Activated CD4-positive, alpha-beta T cell treated with anti-CD3 and anti-CD28 coated beads, Interleukin-2, amount 10 ng/mL, durations not matched to agents 7 days and 5 days (primary cell): ENCODE results near the gene KIAA1958. TPM values are rescaled to one million over a fixed set of nuclear protein-coding genes. Genes with fewer than 3 reads are reported as not detected.
"Not testable (repeated sequence)": the region's sequence is repeated elsewhere in the genome, so short reads cannot be mapped to it uniquely, and the experiment has no call there.

ENCODE experiments used
- CTCF ChIA-PET: fragments of 350-600 bp; sonication (Branson Sonifier 250); formaldehyde crosslinking; loops from one replicate; lab custom pipeline; 2021; ENCODE audit warnings: antibody characterized with exemption; lab: Charles Lee
- POLR2A ChIA-PET: fragments of 350-600 bp; sonication (Branson Sonifier 250); formaldehyde crosslinking; loops from one replicate; lab custom pipeline; 2021; ENCODE audit warnings: antibody characterized with exemption; lab: Charles Lee
- DNase-seq: peaks from one replicate; pipeline ENCODE4 v3.0.0-alpha.2; 2020
- H3K27ac Mint-ChIP-seq: one replicate; pipeline ENCODE4 v1.8.0; 2021; ENCODE audit warnings: mild to moderate bottlenecking, moderate library complexity, mixed read lengths
- H3K27me3 Mint-ChIP-seq: one replicate; pipeline ENCODE4 v1.8.0; 2021; ENCODE audit warnings: mixed read lengths
- H3K36me3 Mint-ChIP-seq: one replicate; pipeline ENCODE4 v1.8.0; 2021; ENCODE audit warnings: low read depth, mixed read lengths
- H3K4me1 Mint-ChIP-seq: one replicate; pipeline ENCODE4 v1.8.0; 2021; ENCODE audit warnings: mixed read lengths
- H3K4me3 Mint-ChIP-seq: one replicate; pipeline ENCODE4 v1.8.0; 2021; ENCODE audit warnings: mild to moderate bottlenecking, moderate library complexity, mixed read lengths
- H3K9me3 Mint-ChIP-seq: one replicate; pipeline ENCODE4 v1.8.0; 2021; ENCODE audit warnings: mixed read lengths
- total RNA-seq, 2 experiments: library from RNA; stranded (reverse); gene quantifications; one replicate each; pipeline ENCODE4 v1.2.3, GENCODE V29; 2021

KIAA1958 gene
- total RNA-seq, 2 experiments from 2014 or later: 6.5 to 6.8 TPM

DNA sequence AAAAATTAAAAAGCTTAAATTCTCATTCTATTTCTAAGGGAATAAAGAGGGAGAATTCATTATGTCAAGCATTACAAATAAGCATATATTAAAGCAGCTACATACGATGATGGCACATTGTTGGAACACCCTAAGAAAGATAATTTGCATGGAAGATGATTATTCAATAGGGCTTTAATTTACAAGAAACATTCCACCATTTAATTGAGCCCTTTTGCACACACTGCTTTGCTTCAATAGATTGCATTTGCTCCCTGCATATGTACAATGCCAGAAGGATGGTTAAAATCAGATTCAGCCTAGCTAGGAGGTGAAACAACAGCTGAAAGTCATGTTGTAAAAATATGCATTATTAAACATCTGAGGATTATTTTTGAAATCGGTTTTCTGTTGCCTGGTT, 21.8 kb downstream of the KIAA1958 start:
- Mint-ChIP-seq H3K36me3 (no peaks in the 10 kb centered on the region), H3K27me3 (no peaks in the 10 kb centered on the region), H3K9me3 (no peaks in the 10 kb centered on the region), H3K4me1 (peaks cover 1% of the 10 kb centered on the region), H3K27ac (no peak overlapping the region), H3K4me3 (no peak overlapping the region)
- CTCF ChIA-PET: interaction anchor here (0.6 to 1.1 kb wide), 3 partner anchors 10 to 374 kb away, joined by 3 to 5 read pairs (median 5); no protein-coding TSS in a partner anchor
- no peak for DNase-seq
- POLR2A ChIA-PET: no interaction called here

DNA sequence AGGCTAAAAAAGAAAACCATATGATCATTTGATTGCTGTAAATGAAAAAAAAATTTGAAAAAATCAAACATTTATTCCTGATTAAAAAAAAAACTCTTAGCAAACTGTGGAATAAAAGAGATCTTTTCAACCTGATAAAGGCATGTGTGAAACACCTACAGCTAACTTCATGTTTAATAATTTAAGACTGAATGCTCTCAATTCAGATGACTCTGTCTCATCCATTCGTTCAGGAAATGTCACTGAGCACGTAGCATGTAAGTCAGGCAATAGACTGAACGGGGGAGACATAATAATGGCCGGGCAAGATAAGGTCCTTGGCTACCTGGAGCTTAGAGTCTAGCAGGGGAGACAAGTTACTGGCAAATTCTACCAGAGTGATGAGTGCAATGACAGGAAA, 25.8 kb downstream of the KIAA1958 start:
- H3K27me3 Mint-ChIP-seq, H3K36me3 Mint-ChIP-seq, H3K27ac Mint-ChIP-seq, POLR2A ChIA-PET, H3K4me1 Mint-ChIP-seq, H3K4me3 Mint-ChIP-seq, H3K9me3 Mint-ChIP-seq, DNase-seq: not testable (repeated sequence)
- CTCF ChIA-PET: interaction anchor here (0.5 kb wide), 1 partner anchor 22 kb away, joined by 3 read pairs; no protein-coding TSS in a partner anchor

DNA sequence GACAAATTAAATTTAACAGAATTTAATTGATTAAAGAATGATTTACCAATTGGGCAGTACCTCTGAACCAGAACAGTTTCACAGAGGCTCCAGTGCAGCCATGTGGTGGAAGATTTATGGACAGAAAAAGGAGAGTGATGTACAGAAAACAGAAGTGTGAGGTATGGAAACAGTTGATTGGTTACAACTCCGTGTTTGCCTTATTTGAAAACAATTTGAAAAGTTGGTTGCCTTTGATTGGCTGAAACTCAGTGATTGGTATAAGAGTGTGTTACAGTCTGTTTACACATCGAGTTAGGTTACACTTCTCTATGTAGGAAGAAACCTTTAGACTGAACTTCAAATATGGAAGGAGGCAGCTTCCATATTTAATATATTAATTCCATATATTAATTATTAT, 30.1 kb downstream of the KIAA1958 start:
- H3K4me3 Mint-ChIP-seq: no peak overlapping the region
- no peaks in the 10 kb centered on the region for H3K4me1 Mint-ChIP-seq
- POLR2A ChIA-PET: no interaction called here
- DNase-seq: no peak
- H3K36me3 Mint-ChIP-seq: no peaks in the 10 kb centered on the region
- H3K27ac Mint-ChIP-seq: no peak overlapping the region
- no peaks in the 10 kb centered on the region for H3K9me3 Mint-ChIP-seq
- CTCF ChIA-PET: interaction anchor here (0.6 to 0.7 kb wide), 2 partner anchors 10 to 64 kb away, joined by 3 to 5 read pairs; no protein-coding TSS in a partner anchor
- H3K27me3 Mint-ChIP-seq: no peaks in the 10 kb centered on the region

DNA sequence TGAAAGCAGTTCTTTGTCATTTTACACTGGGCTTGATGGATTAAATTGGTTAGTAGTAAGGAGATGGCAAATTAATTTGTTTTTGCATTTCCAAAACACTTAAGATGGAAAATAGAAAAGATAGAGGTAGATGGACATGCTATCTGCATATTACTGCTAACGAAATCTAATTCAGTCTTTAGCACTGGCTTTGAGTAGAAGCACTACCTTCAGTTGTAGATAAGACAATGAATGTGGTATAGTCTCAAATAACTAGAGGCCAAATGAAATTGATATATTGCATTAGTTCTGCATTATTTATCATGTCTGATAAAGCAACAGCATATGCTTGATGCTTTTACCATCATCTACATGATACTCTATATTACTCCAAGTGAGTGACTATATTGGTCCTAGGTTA, 33.4 kb downstream of the KIAA1958 start:
- Mint-ChIP-seq H3K27me3 (no peaks in the 10 kb centered on the region), H3K36me3 (no peaks in the 10 kb centered on the region), H3K4me3 (no peak overlapping the region), H3K27ac (no peak overlapping the region), H3K4me1 (no peaks in the 10 kb centered on the region), H3K9me3 (no peaks in the 10 kb centered on the region)
- POLR2A ChIA-PET: no interaction called here
- no peak for DNase-seq
- CTCF ChIA-PET: no interaction called here

DNA sequence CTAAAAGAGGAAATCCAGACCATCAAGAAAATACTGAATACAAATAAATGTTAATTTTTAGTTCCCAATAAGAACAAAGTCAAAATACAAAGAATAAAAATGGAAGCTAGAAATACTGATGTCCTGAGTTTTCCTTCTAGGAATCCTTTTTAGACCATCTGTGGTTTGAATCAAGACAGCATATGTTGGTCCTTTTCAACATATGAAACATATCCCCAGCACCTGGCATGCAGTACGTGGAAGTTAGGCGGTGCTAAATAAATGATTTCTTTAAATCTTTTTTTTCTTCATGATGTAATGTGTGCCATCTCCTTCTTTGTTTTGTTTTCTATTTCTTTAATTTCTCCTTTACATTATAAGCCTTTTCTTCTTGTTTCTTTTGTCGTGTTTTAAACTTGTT, 34.0 kb downstream of the KIAA1958 start:
- ChIA-PET CTCF (no interaction called here), POLR2A (no interaction called here)
- Mint-ChIP-seq H3K27me3 (no peaks in the 10 kb centered on the region), H3K27ac (no peak overlapping the region), H3K4me1 (no peaks in the 10 kb centered on the region), H3K4me3 (no peak overlapping the region), H3K36me3 (no peaks in the 10 kb centered on the region), H3K9me3 (no peaks in the 10 kb centered on the region)
- no peak for DNase-seq

DNA sequence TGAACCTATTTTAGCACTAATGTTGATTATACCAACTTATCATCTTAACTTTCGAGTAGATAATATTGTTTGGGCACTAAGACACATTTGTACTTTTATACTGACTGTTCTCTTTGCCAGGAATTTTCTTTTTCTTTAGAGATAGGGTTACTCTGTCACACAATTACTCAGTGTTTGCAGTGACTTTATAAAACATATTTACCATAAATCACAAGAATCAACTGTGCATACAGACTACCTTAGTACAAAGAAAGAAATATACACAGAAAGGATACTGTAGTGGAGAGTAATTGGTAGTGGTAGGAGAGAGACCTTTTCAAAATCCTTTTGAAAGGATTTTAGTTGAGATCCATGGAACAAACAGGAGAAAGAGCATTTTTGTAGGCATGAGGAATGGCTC, 40.3 kb downstream of the KIAA1958 start:
- ChIA-PET CTCF (no interaction called here), POLR2A (no interaction called here)
- no peak overlapping the region for H3K27ac Mint-ChIP-seq
- no peaks in the 10 kb centered on the region for H3K9me3 Mint-ChIP-seq
- no peaks in the 10 kb centered on the region for H3K4me1 Mint-ChIP-seq
- DNase-seq: no peak
- H3K36me3 Mint-ChIP-seq: no peaks in the 10 kb centered on the region
- H3K4me3 Mint-ChIP-seq: no peak overlapping the region
- H3K27me3 Mint-ChIP-seq: no peaks in the 10 kb centered on the region

DNA sequence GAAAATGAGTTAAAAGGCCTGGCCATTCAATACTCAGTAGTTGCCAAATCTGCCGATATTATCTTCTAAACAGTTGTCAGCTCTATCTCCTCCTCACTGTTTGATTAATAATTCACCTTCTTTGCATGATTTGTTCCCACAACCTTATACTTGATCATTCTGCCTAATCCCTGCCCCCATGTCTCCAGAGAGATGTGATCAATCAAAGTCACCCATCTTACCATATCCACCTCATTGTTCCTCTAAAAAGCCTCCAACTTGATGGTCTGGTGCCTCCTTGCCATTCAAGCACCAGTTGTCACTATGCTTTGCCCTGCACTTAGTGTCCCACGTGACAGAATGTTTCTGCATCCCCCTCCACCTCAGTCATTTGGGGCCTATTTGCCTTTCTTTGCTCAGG, 41.3 kb downstream of the KIAA1958 start:
- ChIA-PET POLR2A (no interaction called here), CTCF (no interaction called here)
- no peaks in the 10 kb centered on the region for H3K4me1 Mint-ChIP-seq
- no peaks in the 10 kb centered on the region for H3K27me3 Mint-ChIP-seq
- no peaks in the 10 kb centered on the region for H3K9me3 Mint-ChIP-seq
- no peak overlapping the region for H3K27ac Mint-ChIP-seq
- DNase-seq: no peak
- no peak overlapping the region for H3K4me3 Mint-ChIP-seq
- no peaks in the 10 kb centered on the region for H3K36me3 Mint-ChIP-seq

DNA sequence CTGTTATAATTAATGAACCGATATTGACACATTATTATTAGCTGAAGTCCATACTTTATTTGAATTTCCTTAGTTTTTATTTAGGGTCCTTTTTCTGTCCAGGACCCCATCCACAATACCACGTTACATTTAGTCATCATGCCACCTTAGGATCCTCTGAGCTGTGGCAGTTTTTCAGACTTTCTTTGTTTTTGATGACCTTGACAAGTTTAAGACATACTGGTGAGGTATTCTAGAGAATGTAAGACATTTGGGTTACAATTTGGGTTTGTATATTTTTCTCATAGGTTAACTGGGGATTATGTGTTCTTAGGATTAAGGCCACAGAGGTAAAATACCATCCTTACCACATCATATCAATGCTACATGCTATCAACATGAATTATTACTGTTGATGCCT, 42.7 kb downstream of the KIAA1958 start:
- ChIA-PET POLR2A (no interaction called here), CTCF (no interaction called here)
- no peaks in the 10 kb centered on the region for H3K36me3 Mint-ChIP-seq
- H3K4me1 Mint-ChIP-seq: no peaks in the 10 kb centered on the region
- H3K27me3 Mint-ChIP-seq: no peaks in the 10 kb centered on the region
- no peak for DNase-seq
- H3K4me3 Mint-ChIP-seq: no peak overlapping the region
- H3K9me3 Mint-ChIP-seq: no peaks in the 10 kb centered on the region
- no peak overlapping the region for H3K27ac Mint-ChIP-seq

DNA sequence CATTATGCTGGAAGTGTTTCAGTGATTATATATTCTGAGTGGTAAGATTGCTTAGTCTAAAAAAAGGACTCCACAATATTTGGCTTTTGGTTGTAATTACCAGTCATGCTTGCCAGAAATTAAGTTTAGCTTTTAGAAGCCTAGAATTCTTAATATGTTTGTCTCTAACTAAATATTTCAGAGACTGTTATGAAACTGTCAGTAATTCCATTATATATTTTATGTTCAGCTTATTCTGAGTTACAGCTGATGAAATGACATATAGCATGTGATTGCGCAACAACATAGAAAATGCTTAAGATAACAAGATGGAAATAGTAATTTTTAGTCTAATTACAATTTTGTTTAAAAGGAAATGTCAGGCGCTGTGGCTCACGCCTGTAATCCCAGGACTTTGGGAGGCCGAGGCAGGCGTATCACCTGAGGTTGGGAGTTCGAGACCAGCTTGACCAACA, 44.2 kb downstream of the KIAA1958 start:
- CTCF ChIA-PET: interaction anchor here (0.6 to 1.1 kb wide), 2 partner anchors 19 to 909 kb away, joined by 3 to 5 read pairs; no protein-coding TSS in a partner anchor

DNA sequence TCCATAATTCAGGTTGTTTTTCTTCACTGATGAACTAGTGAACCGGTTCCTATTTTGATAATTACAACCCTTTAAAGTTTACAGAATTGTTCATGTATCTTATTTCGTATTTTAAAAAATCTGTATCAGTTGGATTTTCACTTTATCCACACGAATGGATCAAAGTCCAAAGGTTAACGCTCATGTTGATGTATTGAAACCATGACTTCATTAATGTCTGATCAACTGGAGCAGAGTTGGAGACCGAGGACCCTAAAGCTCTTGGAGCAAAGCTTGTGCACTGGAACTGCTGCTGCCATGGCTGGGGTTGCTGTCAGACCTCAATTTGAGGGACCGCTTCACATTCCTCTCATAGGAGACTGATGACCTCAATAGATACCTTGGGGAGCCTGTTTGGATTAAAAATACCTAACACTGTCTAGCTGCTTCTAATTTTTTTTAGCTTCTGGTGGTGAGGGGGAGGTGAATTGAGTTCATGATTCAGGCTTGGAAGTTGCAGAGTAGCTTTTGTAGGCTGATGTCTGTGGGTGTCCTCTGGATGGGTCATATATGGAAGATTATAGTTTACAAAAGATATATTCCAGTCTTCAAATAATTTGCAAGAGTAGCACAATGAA, 45.1 kb downstream of the KIAA1958 start:
- Mint-ChIP-seq H3K9me3 (no peaks in the 10 kb centered on the region), H3K27me3 (no peaks in the 10 kb centered on the region), H3K36me3 (no peaks in the 10 kb centered on the region), H3K4me1 (no peaks in the 10 kb centered on the region), H3K4me3 (no peak overlapping the region), H3K27ac (no peak overlapping the region)
- ChIA-PET CTCF (interaction anchor here (0.5 to 1.1 kb wide), 2 partner anchors 20 to 281 kb away, joined by 3 to 8 read pairs; no protein-coding TSS in a partner anchor), POLR2A (no interaction called here)
- DNase-seq: no peak

More for the DNA sequence above, 44.2 kb downstream of the KIAA1958 start:
- POLR2A ChIA-PET: interaction anchor here (0.7 kb wide), 1 partner anchor 174 kb away, joined by 3 read pairs; no protein-coding TSS in a partner anchor
- Mint-ChIP-seq H3K27me3 (no peaks in the 10 kb centered on the region), H3K36me3 (no peaks in the 10 kb centered on the region), H3K9me3 (no peaks in the 10 kb centered on the region), H3K4me1 (no peaks in the 10 kb centered on the region), H3K27ac (no peak overlapping the region), H3K4me3 (no peak overlapping the region)
- DNase-seq: no peak

DNA sequence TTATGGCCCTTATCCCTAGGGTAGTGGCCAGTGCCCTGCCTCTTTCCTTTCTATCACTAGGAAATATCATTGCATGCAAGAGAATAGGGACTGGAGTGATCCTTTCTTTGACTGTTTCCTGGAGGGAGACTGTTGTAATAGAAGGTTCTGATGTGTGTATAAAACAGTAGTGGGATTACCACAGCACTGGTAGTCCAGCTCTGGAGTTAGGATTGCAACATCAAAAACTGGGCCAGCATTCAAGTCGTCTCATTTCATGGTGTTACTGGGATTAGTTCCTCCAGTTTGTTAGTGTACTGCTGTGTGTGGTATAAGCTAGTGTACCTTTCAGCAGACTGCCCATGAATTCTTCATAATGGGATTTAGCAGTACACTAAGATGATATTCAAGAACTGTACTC, 45.8 kb downstream of the KIAA1958 start:
- POLR2A ChIA-PET: interaction anchor here (0.6 kb wide), 1 partner anchor 9 kb away, joined by 4 read pairs; no protein-coding TSS in a partner anchor

DNA sequence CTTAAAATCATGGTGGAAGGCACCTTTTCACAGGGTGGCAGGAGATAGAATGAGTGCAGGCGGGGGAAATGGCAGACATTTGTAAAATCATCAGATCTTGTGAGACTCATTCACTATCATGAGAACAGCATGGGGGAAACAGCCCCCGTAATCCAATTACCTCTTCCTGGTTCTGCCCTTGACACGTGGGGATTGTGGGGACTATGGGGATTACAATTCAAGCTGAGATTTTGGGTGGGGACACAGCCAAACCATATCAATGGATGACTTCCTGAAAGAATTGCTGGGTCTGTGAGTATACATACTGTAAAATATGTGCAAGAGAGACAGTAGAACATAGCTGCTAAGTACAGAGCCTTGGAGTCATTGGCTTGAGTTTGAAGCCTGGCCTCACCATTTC, 47.0 kb downstream of the KIAA1958 start:
- Mint-ChIP-seq H3K4me3 (no peak overlapping the region), H3K27ac (no peak overlapping the region), H3K27me3 (no peaks in the 10 kb centered on the region), H3K36me3 (no peaks in the 10 kb centered on the region), H3K4me1 (no peaks in the 10 kb centered on the region), H3K9me3 (no peaks in the 10 kb centered on the region)
- CTCF ChIA-PET: no interaction called here
- POLR2A ChIA-PET: no interaction called here
- no peak for DNase-seq

More for the DNA sequence above, 45.8 kb downstream of the KIAA1958 start:
- H3K27me3 Mint-ChIP-seq: no peaks in the 10 kb centered on the region
- CTCF ChIA-PET: interaction anchor here (0.5 kb wide), 1 partner anchor 281 kb away, joined by 8 read pairs; no protein-coding TSS in a partner anchor
- no peak for DNase-seq
- H3K27ac Mint-ChIP-seq: no peak overlapping the region
- no peaks in the 10 kb centered on the region for H3K9me3 Mint-ChIP-seq
- no peaks in the 10 kb centered on the region for H3K4me1 Mint-ChIP-seq
- H3K36me3 Mint-ChIP-seq: no peaks in the 10 kb centered on the region
- no peak overlapping the region for H3K4me3 Mint-ChIP-seq

DNA sequence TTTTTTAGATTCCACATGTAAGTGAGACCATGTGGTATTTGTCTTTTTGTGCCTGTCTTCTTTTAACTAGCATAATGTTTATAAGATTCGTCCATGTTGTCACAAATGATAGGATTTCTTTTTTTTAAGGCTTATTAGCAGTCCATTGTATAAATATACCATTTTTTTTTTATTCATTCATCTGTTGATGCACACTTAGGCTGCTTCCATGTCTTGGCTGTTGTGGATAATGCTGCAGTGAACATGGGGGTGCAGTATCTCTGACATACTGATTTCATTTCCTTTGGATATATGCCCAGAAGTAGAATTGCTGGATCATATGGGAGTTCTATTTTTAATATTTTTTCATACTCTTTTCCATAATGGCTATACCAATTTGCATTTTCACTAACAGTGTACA, 48.7 kb downstream of the KIAA1958 start:
- no peaks in the 10 kb centered on the region for H3K36me3 Mint-ChIP-seq
- H3K4me1 Mint-ChIP-seq: no peaks in the 10 kb centered on the region
- H3K9me3 Mint-ChIP-seq: no peaks in the 10 kb centered on the region
- ChIA-PET CTCF (no interaction called here), POLR2A (no interaction called here)
- no peak overlapping the region for H3K4me3 Mint-ChIP-seq
- H3K27me3 Mint-ChIP-seq: no peaks in the 10 kb centered on the region
- DNase-seq: no peak
- H3K27ac Mint-ChIP-seq: no peak overlapping the region
